ENCODE data around the gene PLEKHM1.
"Not testable (repeated sequence)": the region's sequence is repeated elsewhere in the genome, so short reads cannot be mapped to it uniquely, and the experiment has no call there.

Gene PLEKHM1

GRCh38 chr17:45490615-45491433, at the start of gene PLEKHM1:
PLEKHM1 (minus strand) TSS chr17:45490721; CDS start chr17:45482484, 8,237 bp downstream.
- DNase-seq (ENCODE audit: low read depth, low spot score): peak; percentile 66

DNA sequence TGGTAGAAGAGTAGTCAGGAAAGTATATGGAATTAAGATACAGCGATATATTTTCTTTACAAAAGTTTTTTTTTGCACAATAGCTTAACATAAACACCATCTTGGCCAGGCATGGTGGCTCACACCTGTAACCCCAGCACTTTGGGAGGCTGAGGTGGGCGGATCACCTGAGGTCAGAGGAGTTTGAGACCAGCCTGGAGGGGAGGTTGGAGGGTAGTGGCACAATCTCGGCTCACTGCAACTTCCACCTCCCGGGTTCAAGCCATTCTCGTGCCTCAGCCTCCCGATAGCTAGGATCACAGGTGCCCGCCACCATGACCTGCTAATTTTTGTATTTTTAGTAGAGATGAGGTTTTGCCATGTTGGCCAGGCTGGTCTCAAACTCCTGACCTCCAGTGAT, 47.6 kb upstream of the PLEKHM1 start:
- not testable (repeated sequence) for DNase-seq (ENCODE audit: low read depth, low spot score)

GRCh38 chr17:45506072-45506471, 15.6 kb upstream of the PLEKHM1 start:
- not testable (repeated sequence) for DNase-seq (ENCODE audit: low read depth, low spot score)

DNA sequence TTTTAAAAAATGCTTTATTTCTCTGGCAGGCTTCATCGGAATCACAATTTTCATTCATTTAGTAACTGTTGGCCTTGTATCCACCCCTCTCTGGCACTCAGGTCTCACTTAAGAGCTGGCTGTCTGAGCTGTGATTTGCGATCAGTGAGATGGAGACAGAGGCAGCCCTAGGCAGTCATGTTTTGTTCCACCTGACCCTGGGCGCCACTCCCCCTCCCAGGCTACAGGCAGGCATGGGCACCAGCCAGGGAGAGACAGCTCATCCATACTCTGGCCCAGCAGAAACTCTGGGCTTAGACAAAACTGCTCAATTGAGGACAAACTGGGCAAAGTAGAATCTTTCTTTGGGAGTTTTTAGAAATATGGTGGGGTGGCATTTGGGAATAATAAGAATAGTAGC, 14.7 kb upstream of the PLEKHM1 start:
- not testable (repeated sequence) for DNase-seq (ENCODE audit: low read depth, low spot score)

GRCh38 chr17:45501092-45501707, 10.7 kb upstream of the PLEKHM1 start:
- not testable (repeated sequence) for DNase-seq (ENCODE audit: low read depth, low spot score)

GRCh38 chr17:45500478-45500877, 10.0 kb upstream of the PLEKHM1 start:
- DNase-seq (ENCODE audit: low read depth, low spot score): not testable (repeated sequence)

DNA sequence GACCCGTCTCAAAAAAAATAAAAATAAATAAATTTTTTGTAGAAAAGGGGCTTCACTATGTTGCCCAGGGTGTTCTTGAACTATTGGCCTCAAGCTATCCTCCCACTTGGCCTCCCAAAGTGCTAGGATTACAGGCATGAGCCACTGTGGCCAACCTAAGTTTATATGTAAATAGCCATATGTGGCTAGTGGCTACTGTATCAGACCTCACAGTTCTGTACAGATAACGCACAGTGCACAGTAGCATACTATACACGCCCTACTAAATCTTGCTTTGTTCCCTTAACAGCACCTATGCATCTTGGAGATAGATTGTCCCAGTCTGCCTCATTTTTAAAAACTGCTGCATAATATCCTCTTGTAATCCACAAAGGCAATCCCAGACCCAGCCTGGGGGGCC, 8.7 kb upstream of the PLEKHM1 start:
- DNase-seq (ENCODE audit: low read depth, low spot score): not testable (repeated sequence)

DNA sequence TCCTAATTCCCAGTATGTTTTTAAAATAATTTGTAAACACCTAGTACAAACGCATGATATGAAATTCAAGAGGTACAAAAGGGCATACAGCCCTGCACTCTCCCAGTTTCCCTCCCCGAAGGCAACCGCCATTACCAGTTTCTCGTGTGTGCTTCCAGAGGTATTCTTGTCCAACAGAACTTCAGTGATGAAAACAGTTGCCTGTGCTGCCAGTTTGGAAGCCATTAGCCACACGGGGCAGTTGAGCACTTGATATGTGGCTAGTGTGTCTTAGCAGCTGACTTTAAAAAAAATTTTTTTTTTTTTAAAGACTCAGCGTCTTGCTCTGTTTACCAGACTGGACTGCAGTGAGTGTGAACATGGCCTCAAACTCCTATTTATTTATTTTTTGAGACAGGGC, 7.9 kb upstream of the PLEKHM1 start:
- not testable (repeated sequence) for DNase-seq (ENCODE audit: low read depth, low spot score)

- not testable (repeated sequence) for DNase-seq (ENCODE audit: low read depth, low spot score)
These were observed 6.9 kb upstream of the PLEKHM1 start for GRCh38 chr17:45497449-45497848.

- not testable (repeated sequence) for DNase-seq (ENCODE audit: low read depth, low spot score)
These were observed 6.0 kb upstream of the PLEKHM1 start for GRCh38 chr17:45496507-45496906.

DNA sequence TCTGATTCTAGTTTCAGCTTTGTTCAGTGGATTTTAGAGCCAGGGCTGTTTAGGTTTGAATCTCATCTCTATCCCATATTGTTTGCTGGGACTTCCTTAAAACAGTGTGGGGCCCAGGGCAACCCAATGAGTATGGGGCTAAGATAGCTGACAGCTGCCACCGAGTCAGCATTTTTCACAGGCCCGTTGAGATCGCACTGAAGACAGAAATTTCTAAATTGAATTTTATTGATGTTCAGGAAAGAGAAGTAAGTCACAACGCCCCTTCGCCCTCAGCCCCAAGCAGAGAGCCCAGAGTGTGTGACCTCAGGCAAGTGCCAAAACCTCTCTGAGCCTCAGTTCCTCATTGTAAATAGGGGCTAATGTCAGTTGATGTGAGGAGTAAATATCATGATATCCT, 4.0 kb upstream of the PLEKHM1 start:
- not testable (repeated sequence) for DNase-seq (ENCODE audit: low read depth, low spot score)

DNA sequence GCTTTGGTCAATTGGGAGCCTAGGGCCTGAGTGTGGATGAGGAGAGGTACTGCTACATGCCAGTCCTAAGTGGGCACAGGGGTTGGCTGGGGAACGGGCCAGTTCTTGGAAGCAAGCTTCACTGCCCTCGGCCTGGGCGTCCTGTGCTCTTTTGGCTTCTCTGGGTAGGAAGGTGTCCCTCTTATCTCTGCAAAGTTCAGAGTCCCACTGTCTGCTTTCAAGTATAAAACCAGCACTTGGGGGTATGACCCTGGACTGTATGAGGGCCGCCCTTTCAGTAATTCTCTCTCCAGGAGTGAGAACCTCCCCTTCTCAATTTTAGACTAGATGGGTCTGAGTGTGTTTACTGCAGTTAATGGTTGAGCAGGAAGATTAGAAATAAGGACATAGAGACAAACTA, 1.6 kb upstream of the PLEKHM1 start:
- not testable (repeated sequence) for DNase-seq (ENCODE audit: low read depth, low spot score)

DNA sequence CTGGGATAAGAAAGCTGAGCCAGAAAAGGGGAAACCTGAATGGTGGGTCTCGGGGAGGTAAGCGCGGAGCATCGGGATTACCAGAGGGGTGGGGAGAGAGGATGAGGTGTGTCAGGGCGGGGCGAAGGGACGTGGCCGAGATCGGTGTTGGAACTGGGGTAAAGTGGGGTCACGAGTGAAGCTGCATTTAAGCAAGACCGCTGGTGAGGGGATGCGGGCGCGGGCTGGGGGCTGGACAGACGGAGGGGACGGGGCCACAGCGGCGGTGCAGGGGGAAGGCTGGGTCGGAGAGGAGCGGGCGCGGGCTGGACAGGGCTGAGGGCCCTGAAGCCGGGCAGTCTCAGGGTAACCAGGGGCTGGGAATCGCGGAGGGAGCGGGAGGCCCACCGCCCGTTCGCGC, 323 bp downstream of the PLEKHM1 start:
- DNase-seq (ENCODE audit: low read depth, low spot score): not testable (repeated sequence)

GRCh38 chr17:45487704-45488103, 2.8 kb downstream of the PLEKHM1 start:
- DNase-seq (ENCODE audit: low read depth, low spot score): not testable (repeated sequence)

DNA sequence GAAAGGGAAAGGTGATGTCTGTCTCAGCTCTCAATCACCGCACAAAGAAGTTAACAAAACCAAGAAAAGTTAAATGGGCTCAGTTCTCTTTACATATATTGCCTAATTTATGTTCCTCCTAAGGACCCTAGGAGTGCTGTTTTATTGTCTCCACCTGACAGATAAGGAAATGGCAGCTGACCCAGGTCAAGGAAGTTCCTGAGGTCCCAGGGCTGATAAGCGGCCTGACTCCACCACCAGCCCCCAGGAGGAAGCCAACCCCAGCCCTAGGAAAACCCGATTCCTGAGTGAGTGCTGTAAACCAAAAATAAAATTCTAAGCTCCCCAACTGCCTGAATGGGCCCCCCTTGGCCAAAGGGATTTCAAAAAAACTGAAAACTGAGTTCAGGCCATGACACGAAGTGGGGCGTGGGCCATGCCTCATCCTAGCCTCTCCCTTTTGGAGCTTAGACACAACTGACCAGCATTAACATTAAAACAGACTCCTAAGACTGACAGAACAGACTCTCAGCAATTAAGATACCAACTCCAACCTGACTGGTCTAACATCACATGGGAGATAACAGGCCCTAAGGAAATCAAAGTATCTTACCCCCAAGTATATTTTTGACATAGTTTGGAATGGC, 6.8 kb downstream of the PLEKHM1 start:
- DNase-seq (ENCODE audit: low read depth, low spot score): not testable (repeated sequence)

DNA sequence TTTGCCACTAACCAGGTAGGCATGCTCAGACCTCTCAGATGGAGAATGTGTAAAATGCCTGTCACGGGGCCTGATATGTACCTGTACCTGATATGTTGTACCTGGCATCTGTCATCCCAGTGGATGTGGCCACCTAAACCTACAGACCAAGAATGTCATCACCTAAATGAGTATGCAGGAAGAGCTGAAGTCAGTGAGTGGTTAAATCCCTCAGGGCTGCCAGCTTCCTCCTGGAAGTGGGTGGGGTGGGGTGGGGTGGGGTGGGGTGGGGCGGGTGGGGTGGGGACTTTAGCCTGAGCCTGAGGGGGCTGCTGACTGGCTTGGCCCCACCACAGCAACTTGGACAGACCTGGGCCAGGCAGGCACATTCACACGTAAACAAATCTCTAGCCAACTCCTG, 7.3 kb downstream of the PLEKHM1 start:
- DNase-seq (ENCODE audit: low read depth, low spot score): not testable (repeated sequence)

DNA sequence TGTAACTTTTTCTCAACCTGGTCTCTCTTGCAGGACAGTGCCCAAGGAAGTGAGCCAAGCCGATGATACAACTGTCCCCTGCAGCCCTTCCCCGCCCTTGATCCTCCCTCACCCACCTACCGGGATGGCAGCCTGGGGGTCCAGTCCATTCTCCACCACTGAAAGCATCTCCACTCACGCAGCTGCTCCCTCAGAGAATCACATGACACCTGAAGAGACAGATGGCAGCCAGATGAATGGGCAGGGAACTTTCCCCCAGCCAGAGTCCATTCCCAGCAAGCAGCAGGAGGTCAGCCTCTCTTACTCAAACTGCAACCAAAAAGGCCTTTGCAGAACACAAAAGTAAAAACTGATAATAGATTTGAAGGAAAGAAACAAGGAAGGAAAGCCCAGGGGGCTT, 8.2 kb downstream of the PLEKHM1 start:
- not testable (repeated sequence) for DNase-seq (ENCODE audit: low read depth, low spot score)

DNA sequence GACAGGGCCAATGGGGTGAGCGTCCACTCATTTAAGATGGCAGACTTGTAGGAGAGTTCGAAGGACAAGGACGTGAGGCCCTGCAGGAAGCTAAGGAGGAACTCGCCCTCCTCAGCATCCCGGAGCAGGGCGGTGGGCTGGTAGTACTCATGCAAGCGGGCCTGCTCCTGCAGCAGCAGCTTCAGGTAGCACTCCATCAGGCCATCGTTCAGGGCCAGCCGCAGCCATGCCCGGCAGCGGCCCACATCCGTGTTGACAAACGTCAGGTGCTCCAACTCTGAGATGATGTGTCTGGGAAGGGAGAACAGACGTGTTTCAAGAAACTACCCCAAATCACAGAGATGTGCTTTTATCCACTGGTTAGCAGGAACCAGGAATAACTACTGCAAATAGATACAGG, 15.1 kb downstream of the PLEKHM1 start:
- DNase-seq (ENCODE audit: low read depth, low spot score): not testable (repeated sequence)

DNA sequence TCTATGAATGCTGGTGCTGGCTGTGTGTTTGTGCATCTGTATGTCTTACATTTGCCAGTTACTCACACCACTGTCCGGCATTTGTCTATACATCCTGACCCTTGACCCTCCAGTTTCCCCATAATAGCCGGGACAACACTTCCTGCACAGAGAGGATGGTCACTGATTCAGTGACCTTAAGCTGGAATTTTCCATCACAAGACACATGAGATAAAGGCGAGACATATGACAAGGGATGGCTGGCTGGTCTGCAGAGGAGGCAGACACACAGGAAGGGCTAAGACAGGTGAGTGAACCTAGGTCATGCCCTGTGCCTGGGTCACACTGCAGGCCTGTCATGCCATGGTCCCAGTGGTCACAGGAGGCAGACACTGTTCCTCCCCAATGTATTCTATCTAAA, 18.3 kb downstream of the PLEKHM1 start:
- not testable (repeated sequence) for DNase-seq (ENCODE audit: low read depth, low spot score)

- DNase-seq (ENCODE audit: low read depth, low spot score): not testable (repeated sequence)
These were observed 21.3 kb downstream of the PLEKHM1 start for GRCh38 chr17:45469204-45469563.

DNA sequence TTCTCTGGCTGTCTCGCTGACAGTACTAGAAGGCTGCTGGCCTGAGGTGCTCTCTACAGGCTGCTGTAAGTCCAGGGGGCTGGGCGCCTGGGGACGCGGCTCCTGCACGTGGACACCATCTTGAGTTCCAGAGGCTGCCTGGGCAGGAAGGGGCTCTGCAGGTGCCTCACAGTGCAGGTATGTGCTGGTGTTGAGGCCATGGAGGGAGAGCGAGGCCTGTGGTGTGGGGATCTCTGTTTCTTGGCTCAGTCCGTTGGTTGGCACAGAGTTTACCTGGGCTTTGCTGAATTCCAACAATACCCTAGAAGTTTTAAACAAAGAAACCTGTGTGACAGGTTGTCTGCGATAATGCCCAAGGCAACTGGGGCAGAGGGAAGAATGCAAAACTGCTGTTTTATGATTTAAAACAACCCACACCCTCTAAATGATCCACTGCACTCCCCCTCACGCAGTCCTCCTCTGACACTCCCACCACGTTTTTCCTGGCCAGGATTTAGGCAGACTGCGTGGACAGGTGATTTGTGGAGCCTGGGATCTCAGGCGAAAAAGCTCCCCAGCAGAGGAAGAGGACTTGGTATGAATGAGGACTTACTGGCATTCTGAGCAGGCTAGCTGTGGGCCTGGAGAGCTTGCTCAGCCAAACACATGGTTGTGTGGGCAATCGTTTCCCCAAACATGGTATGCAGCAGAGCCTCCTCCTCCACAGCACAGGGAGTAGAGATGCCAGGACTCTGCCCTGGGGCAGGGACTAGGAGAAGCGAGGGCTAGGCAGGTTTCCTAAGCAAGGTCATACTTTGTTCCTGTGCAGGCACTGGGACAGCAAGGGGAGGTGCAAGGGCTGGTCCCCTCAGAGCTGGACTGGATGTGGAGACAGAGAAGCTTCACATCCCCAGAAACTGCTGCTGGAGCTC, 22.0 kb downstream of the PLEKHM1 start:
- DNase-seq (ENCODE audit: low read depth, low spot score): not testable (repeated sequence)

Measured in activated CD4-positive, CD25-positive, alpha-beta regulatory T cell treated with anti-CD3 and anti-CD28 coated beads, Interleukin-2, amount 50 U/mL, for 16 hours (primary cell).